Activated CD4-positive, alpha-beta T cell treated with anti-CD3 and anti-CD28 coated beads, Interleukin-2, amount 10 ng/mL, durations not matched to agents 7 days and 5 days (primary cell): ENCODE data around the gene NAPB. TPM values are rescaled to one million over a fixed set of nuclear protein-coding genes. Genes with fewer than 3 reads are reported as not detected.

Experiments
- CTCF ChIA-PET: fragments of 350-600 bp; sonication (Branson Sonifier 250); formaldehyde crosslinking; loops from one replicate; lab custom pipeline; 2021; ENCODE audit warnings: antibody characterized with exemption; lab: Charles Lee
- POLR2A ChIA-PET: fragments of 350-600 bp; sonication (Branson Sonifier 250); formaldehyde crosslinking; loops from one replicate; lab custom pipeline; 2021; ENCODE audit warnings: antibody characterized with exemption; lab: Charles Lee
- DNase-seq: peaks from one replicate; pipeline ENCODE4 v3.0.0-alpha.2; 2020
- H3K27ac Mint-ChIP-seq: one replicate; pipeline ENCODE4 v1.8.0; 2021; ENCODE audit warnings: mild to moderate bottlenecking, moderate library complexity, mixed read lengths
- H3K27me3 Mint-ChIP-seq: one replicate; pipeline ENCODE4 v1.8.0; 2021; ENCODE audit warnings: mixed read lengths
- H3K36me3 Mint-ChIP-seq: one replicate; pipeline ENCODE4 v1.8.0; 2021; ENCODE audit warnings: low read depth, mixed read lengths
- H3K4me1 Mint-ChIP-seq: one replicate; pipeline ENCODE4 v1.8.0; 2021; ENCODE audit warnings: mixed read lengths
- H3K4me3 Mint-ChIP-seq: one replicate; pipeline ENCODE4 v1.8.0; 2021; ENCODE audit warnings: mild to moderate bottlenecking, moderate library complexity, mixed read lengths
- H3K9me3 Mint-ChIP-seq: one replicate; pipeline ENCODE4 v1.8.0; 2021; ENCODE audit warnings: mixed read lengths
- total RNA-seq, 2 experiments: library from RNA; stranded (reverse); gene quantifications; one replicate each; pipeline ENCODE4 v1.2.3, GENCODE V29; 2021

NAPB gene
- total RNA-seq, 2 experiments from 2014 or later, result 14.9 to 15.4 TPM

GRCh38 chr20:23410916-23411695, 10.2 kb downstream of the NAPB start:
- Mint-ChIP-seq H3K4me3 (no peak overlapping the region), H3K27ac (no peak overlapping the region), H3K36me3 (peaks cover 5% of the 10 kb centered on the region), H3K9me3 (no peaks in the 10 kb centered on the region), H3K27me3 (no peaks in the 10 kb centered on the region), H3K4me1 (peaks cover 30% of the 10 kb centered on the region)
- POLR2A ChIA-PET, result no interaction called here
- CTCF ChIA-PET, result interaction anchor here (0.6 to 2.1 kb wide), 2 partner anchors 10 to 50 kb away, joined by 5 to 8 read pairs; partner anchors contain the start of gene NAPB
- no peak for DNase-seq

- Mint-ChIP-seq H3K36me3 (peaks cover 3% of the 10 kb centered on the region), H3K4me3 (no peak overlapping the region), H3K27me3 (no peaks in the 10 kb centered on the region), H3K9me3 (no peaks in the 10 kb centered on the region), H3K4me1 (peaks cover 23% of the 10 kb centered on the region), H3K27ac (no peak overlapping the region)
- ChIA-PET CTCF (interaction anchor here (2.1 kb wide), 1 partner anchor 11 kb away, joined by 8 read pairs; the partner anchor contains the start of gene NAPB), POLR2A (no interaction called here)
- DNase-seq, result no peak
Measured at GRCh38 chr20:23409800-23410199, 11.5 kb downstream of the NAPB start.

- ChIA-PET POLR2A (no interaction called here), CTCF (no interaction called here)
- no peak overlapping the region for H3K4me3 Mint-ChIP-seq
- DNase-seq, result no peak
- H3K36me3 Mint-ChIP-seq, result peaks cover 3% of the 10 kb centered on the region
- H3K27me3 Mint-ChIP-seq, result no peaks in the 10 kb centered on the region
- no peak overlapping the region for H3K27ac Mint-ChIP-seq
- H3K4me1 Mint-ChIP-seq, result peaks cover 23% of the 10 kb centered on the region
- no peaks in the 10 kb centered on the region for H3K9me3 Mint-ChIP-seq
Measured at GRCh38 chr20:23408957-23409356, 12.3 kb downstream of the NAPB start.

- CTCF ChIA-PET, result interaction anchor here (1.0 to 1.3 kb wide), 2 partner anchors 26 to 58 kb away, joined by 3 read pairs; no protein-coding TSS in a partner anchor
- Mint-ChIP-seq H3K9me3 (no peaks in the 10 kb centered on the region), H3K4me3 (no peak overlapping the region), H3K27ac (no peak overlapping the region), H3K4me1 (peaks cover 16% of the 10 kb centered on the region), H3K27me3 (no peaks in the 10 kb centered on the region), H3K36me3 (peaks cover 1% of the 10 kb centered on the region)
- DNase-seq, result no peak
- POLR2A ChIA-PET, result no interaction called here
Measured at GRCh38 chr20:23407781-23408464, 13.4 kb downstream of the NAPB start.

- no peak for DNase-seq
- Mint-ChIP-seq H3K36me3 (peaks cover 8% of the 10 kb centered on the region), H3K9me3 (no peaks in the 10 kb centered on the region), H3K4me1 (peaks cover 16% of the 10 kb centered on the region), H3K27me3 (no peaks in the 10 kb centered on the region), H3K4me3 (no peak overlapping the region), H3K27ac (no peak overlapping the region)
- CTCF ChIA-PET, result interaction anchor here (0.7 to 1.3 kb wide), 3 partner anchors 25 to 57 kb away, joined by 3 read pairs; no protein-coding TSS in a partner anchor
- POLR2A ChIA-PET, result no interaction called here
Measured at GRCh38 chr20:23406880-23407279, 14.4 kb downstream of the NAPB start.

- Mint-ChIP-seq H3K27ac (no peak overlapping the region), H3K9me3 (no peaks in the 10 kb centered on the region), H3K4me1 (peaks cover 40% of the 10 kb centered on the region), H3K27me3 (no peaks in the 10 kb centered on the region), H3K36me3 (peaks cover 23% of the 10 kb centered on the region), H3K4me3 (no peak overlapping the region)
- CTCF ChIA-PET, result interaction anchor here (1.0 to 1.3 kb wide), 2 partner anchors 15 to 55 kb away, joined by 3 read pairs; no protein-coding TSS in a partner anchor
- no peak for DNase-seq
- POLR2A ChIA-PET, result no interaction called here
Measured at GRCh38 chr20:23404196-23404595, 17.1 kb downstream of the NAPB start.

GRCh38 chr20:23403751-23404150, 17.5 kb downstream of the NAPB start:
- Mint-ChIP-seq H3K4me1 (peaks cover 44% of the 10 kb centered on the region), H3K9me3 (no peaks in the 10 kb centered on the region), H3K27ac (no peak overlapping the region), H3K4me3 (no peak overlapping the region), H3K27me3 (no peaks in the 10 kb centered on the region), H3K36me3 (peaks cover 23% of the 10 kb centered on the region)
- DNase-seq, result no peak
- ChIA-PET POLR2A (no interaction called here), CTCF (interaction anchor here (1.0 to 1.3 kb wide), 3 partner anchors 9 to 54 kb away, joined by 3 read pairs; no protein-coding TSS in a partner anchor)

- POLR2A ChIA-PET, result interaction anchor here (0.6 kb wide), 1 partner anchor 1721 kb away, joined by 3 read pairs; no protein-coding TSS in a partner anchor
- Mint-ChIP-seq H3K36me3 (peaks cover 28% of the 10 kb centered on the region), H3K9me3 (no peaks in the 10 kb centered on the region), H3K27me3 (no peaks in the 10 kb centered on the region), H3K4me3 (no peak overlapping the region), H3K4me1 (peaks cover 44% of the 10 kb centered on the region), H3K27ac (no peak overlapping the region)
- no peak for DNase-seq
- CTCF ChIA-PET, result interaction anchor here (0.8 kb wide), 1 partner anchor 23 kb away, joined by 3 read pairs; no protein-coding TSS in a partner anchor
Measured at GRCh38 chr20:23401051-23401450, 20.2 kb downstream of the NAPB start.

- no peaks in the 10 kb centered on the region for H3K27me3 Mint-ChIP-seq
- CTCF ChIA-PET, result interaction anchor here (0.6 to 1.5 kb wide), 2 partner anchors 16 to 18 kb away, joined by 3 to 4 read pairs; no protein-coding TSS in a partner anchor
- no peak overlapping the region for H3K4me3 Mint-ChIP-seq
- peaks cover 46% of the 10 kb centered on the region for H3K4me1 Mint-ChIP-seq
- H3K27ac Mint-ChIP-seq, result peak overlapping the region; percentile 73
- no peak for DNase-seq
- peaks cover 34% of the 10 kb centered on the region for H3K36me3 Mint-ChIP-seq
- POLR2A ChIA-PET, result interaction anchor here (1.0 kb wide), 1 partner anchor 20 kb away, joined by 3 read pairs; no protein-coding TSS in a partner anchor
- H3K9me3 Mint-ChIP-seq, result no peaks in the 10 kb centered on the region
Measured at GRCh38 chr20:23399568-23400241, 21.6 kb downstream of the NAPB start.

- H3K36me3 Mint-ChIP-seq, result peaks cover 46% of the 10 kb centered on the region
- DNase-seq, result peak; percentile 12
- ChIA-PET CTCF (no interaction called here), POLR2A (no interaction called here)
- H3K4me1 Mint-ChIP-seq, result peaks cover 46% of the 10 kb centered on the region
- peak overlapping the region; percentile 33 for H3K4me3 Mint-ChIP-seq
- H3K27me3 Mint-ChIP-seq, result no peaks in the 10 kb centered on the region
- H3K9me3 Mint-ChIP-seq, result no peaks in the 10 kb centered on the region
- H3K27ac Mint-ChIP-seq, result peak overlapping the region; percentile 62
Measured at GRCh38 chr20:23397961-23398360, 23.3 kb downstream of the NAPB start.

- Mint-ChIP-seq H3K4me1 (peaks cover 46% of the 10 kb centered on the region), H3K4me3 (no peak overlapping the region), H3K27ac (peak overlapping the region; percentile 62), H3K36me3 (peaks cover 44% of the 10 kb centered on the region), H3K27me3 (no peaks in the 10 kb centered on the region), H3K9me3 (no peaks in the 10 kb centered on the region)
- ChIA-PET POLR2A (no interaction called here), CTCF (no interaction called here)
- DNase-seq, result no peak
Measured at GRCh38 chr20:23396950-23397627, 24.2 kb downstream of the NAPB start.
